CD4-positive, alpha-beta T cell treated with Interferon gamma for 1 hour (primary cell): ENCODE measurements around the gene TACR1.

Experiments used
- DNase-seq: peaks from one replicate; pipeline ENCODE4 v3.0.0-alpha.2; 2020

TACR1 gene

DNA sequence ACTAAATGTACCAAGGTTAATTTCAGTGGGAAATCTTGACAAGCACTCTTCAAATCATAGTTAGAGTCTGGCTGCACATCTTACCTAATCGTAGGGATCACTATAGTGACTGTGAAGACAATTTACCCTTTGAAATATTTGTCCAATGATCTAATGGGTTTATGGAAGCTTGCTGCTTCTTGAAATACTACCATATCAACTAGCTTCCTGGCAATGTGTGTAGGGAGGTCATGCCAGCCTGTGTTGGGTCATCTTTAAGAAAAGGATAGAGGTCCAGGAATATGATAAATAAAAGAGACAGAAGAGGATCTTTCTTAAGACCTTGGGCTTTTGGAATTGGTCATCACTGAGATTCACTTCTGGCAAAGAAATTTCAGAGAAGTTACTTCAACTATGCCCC, 156.5 kb downstream of the TACR1 start:
- no peak for DNase-seq

GRCh38 chr2:75041731-75042600, 157.4 kb downstream of the TACR1 start:
- DNase-seq: no peak

DNA sequence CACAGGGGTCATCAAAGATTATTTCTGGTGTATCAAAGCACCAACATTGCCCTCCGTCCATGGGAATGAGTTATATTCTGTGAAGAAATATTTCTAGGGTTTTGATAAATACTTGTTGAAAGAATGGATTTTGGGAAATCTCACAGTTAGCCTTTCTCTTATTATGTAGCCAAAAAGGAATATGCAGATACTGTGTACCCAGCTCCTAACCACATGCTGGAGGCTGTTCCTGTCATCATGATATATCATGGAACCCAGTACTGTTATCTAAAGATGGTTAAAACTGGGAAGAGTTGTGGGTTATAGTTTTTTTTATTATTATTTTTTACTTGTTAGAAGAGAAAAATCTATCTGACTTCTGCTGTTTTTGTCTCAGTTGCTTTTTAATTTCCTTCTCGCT, 158.1 kb downstream of the TACR1 start:
- DNase-seq: no peak

GRCh38 chr2:75035444-75036353, 163.6 kb downstream of the TACR1 start:
- no peak for DNase-seq

GRCh38 chr2:75033516-75033915, 165.8 kb downstream of the TACR1 start:
- DNase-seq: no peak

GRCh38 chr2:75031906-75032803, 167.2 kb downstream of the TACR1 start:
- DNase-seq: no peak

- no peak for DNase-seq
Observed at GRCh38 chr2:75031171-75031570, 168.1 kb downstream of the TACR1 start.

- DNase-seq: no peak
Observed at GRCh38 chr2:75030218-75031009, 168.9 kb downstream of the TACR1 start.

DNA sequence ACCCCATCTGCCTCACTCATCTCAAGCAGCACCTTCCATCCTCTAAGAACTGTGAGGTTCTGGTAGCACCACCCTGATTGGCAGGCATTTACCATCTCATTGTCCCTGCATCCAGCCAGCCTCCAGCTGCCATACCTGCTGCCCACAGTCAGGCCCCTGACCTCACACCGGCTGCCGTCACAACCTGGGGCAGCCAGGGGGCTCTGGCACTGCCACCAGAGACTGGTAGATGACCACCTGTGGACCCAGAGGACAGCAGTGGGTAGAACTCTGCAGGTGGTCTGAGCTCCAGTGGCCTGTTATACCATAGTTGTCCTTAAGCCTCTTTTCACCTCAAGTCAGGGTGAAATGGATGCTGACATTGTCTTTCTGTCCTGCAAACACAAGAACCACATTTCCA, 171.4 kb downstream of the TACR1 start:
- no peak for DNase-seq

- DNase-seq: no peak
Observed at GRCh38 chr2:75025633-75026380, 173.5 kb downstream of the TACR1 start.

DNA sequence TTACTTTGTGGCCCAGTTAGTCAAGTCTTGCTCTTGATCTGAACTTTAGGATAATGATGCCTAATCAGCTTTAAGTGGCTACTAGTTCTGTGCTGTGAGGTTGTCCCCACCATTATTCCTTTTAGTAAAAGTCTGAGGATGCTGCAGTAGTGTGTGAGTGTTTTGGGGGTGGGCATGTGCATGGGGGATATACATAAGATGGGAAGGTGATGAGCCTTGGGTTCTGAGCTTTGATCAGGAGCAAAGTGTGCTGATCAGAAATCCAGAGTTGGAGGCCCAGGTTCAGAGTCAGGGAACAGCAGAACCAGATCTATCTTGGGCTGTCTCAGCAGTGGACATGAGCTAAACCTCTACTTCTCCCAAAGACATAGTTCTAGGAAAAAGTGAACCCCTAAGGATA, 174.1 kb downstream of the TACR1 start:
- no peak for DNase-seq

GRCh38 chr2:75023666-75024455, 175.5 kb downstream of the TACR1 start:
- DNase-seq: no peak

- no peak for DNase-seq
Observed at GRCh38 chr2:75022516-75022915, 176.8 kb downstream of the TACR1 start.

DNA sequence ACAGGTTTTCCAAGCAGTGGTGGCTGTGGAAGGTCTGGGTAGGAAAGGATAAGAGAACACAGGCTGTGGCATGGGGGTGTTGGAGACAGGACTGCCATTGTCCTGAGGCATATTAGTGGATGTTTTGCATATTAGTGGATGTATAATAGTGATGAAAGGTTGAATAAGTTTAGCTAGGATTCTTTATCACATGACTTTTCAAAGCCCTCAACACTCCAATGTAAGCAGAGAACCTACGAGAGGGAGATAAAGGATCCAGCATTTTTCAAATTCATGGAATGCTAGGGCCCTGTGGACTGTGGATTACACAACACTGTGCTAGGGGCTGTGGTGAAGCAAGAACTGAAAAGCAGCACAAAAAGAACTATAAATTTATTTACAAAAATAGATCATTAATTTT, 177.6 kb downstream of the TACR1 start:
- no peak for DNase-seq

- DNase-seq: no peak
Observed at GRCh38 chr2:75020476-75020875, 178.8 kb downstream of the TACR1 start.

- DNase-seq: no peak
Observed at GRCh38 chr2:75019790-75020189, 179.5 kb downstream of the TACR1 start.

DNA sequence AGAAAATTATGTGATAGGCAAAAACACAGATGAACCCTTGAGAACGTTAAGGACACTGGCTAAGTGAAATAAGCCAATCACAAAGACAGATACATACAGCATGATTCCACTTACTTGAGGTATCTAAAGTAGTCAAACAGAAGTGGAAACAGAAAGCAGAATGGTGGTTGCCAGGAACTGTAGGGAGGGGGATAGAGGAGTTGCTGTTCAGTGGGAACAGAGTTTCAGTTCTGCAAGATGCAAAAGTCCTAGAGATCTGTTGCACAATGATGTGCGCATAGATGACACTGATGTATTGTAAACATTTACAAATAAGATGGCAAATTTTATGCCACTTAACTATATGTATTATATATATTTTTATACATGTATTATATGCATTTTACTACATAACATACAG, 181.2 kb downstream of the TACR1 start:
- DNase-seq: no peak

GRCh38 chr2:75012080-75012479, 187.2 kb downstream of the TACR1 start:
- no peak for DNase-seq

DNA sequence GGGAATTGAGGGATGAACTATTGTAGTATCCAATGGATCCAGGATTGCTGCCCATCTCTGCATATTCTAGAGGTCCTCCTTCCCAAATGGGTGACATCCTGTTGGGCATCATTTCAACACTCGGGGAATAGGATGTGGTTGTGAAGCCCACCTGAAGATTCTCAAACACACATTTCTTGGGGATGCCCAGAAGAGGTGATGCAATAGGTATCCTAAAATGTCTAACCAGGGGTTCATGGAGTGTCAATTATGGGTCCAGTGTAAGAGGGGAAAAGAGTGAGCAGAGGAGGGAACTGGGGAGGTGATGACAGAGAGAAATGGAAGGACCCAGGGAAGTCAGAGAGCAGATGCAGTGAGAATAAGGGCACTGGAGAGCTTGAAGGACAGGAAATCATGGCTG, 188.7 kb downstream of the TACR1 start:
- no peak for DNase-seq

DNA sequence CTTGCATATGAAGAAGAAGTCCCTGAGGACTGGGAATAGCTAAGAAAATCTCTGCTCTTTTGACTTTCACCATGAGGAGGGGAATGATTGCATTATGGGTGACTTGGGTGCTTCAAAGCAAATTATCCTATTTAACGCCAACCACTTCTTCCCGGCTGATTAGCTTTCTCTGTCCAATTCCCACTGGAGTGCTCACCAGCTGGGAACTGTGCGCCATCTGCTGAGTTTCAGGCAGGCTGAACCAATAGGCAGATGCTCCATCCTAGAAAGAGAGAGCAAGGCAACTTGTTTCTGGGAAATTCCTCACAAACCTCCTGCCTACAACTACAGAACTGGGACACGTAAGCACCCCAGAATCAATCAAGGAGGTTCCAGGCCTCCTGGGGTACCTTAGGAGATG, 191.5 kb downstream of the TACR1 start:
- DNase-seq: no peak
